ENCODE measurements around the gene AKR1C1. TPM values are rescaled to one million over a fixed set of nuclear protein-coding genes. Genes with fewer than 3 reads are reported as not detected.

AKR1C1 gene
- total and polyA plus RNA-seq, 9 of the 15 experiments (the other 6 are each of a cell fraction or from before 2014, with no cell fraction given), result 43.5 to 180 (median 82.4) TPM

- TF ChIP-seq RAD51 (IDR thresholded peaks at IDR 0.05; ENCODE audit: borderline replicate concordance, low read depth), result no peak; the same call in 1 of the 2 replicates
- TF ChIP-seq EWSR1 (IDR thresholded peaks at IDR 0.05; ENCODE audit: borderline replicate concordance, low read depth, partially characterized antibody), result no peak
- peak in 1 of 2 experiments; percentile 85; a peak in 2 of 3 replicates for TF ChIP-seq CBX3 (IDR thresholded peaks at IDR 0.05; ENCODE audit: borderline replicate concordance in 1 of 2, low read length in 2 of 2)
- TF ChIP-seq KDM5B (IDR thresholded peaks at IDR 0.05; ENCODE audit: insufficient replicate concordance, low read depth, low read length), result no peak
- no peak for TF ChIP-seq SREBF2 (CRISPR knock-in tag; IDR thresholded peaks at IDR 0.05)
- no peak for TF ChIP-seq RBM14 (IDR thresholded peaks at IDR 0.05; ENCODE audit: borderline replicate concordance, insufficient read depth, low read depth, low read length)
- no peak for TF ChIP-seq HNRNPLL (IDR thresholded peaks at IDR 0.05; ENCODE audit: low read depth, low read length, poor library complexity, severe bottlenecking)
- TF ChIP-seq, protein P1, sequence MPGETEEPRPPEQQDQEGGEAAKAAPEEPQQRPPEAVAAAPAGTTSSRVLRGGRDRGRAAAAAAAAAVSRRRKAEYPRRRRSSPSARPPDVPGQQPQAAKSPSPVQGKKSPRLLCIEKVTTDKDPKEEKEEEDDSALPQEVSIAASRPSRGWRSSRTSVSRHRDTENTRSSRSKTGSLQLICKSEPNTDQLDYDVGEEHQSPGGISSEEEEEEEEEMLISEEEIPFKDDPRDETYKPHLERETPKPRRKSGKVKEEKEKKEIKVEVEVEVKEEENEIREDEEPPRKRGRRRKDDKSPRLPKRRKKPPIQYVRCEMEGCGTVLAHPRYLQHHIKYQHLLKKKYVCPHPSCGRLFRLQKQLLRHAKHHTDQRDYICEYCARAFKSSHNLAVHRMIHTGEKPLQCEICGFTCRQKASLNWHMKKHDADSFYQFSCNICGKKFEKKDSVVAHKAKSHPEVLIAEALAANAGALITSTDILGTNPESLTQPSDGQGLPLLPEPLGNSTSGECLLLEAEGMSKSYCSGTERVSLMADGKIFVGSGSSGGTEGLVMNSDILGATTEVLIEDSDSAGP (CRISPR knock-in tag; IDR thresholded peaks at IDR 0.05), result no peak
- 0 out of 2 replicates have a peak, but pooled peaks have one; percentile 16 for TF ChIP-seq ZNF121 (CRISPR knock-in tag; conservative IDR thresholded peaks at IDR 0.05)
- TF ChIP-seq ZZZ3 (IDR thresholded peaks at IDR 0.05), result no peak
- no peak for TF ChIP-seq ZNF583 (CRISPR knock-in tag; IDR thresholded peaks at IDR 0.05)
- TF ChIP-seq, protein P2, sequence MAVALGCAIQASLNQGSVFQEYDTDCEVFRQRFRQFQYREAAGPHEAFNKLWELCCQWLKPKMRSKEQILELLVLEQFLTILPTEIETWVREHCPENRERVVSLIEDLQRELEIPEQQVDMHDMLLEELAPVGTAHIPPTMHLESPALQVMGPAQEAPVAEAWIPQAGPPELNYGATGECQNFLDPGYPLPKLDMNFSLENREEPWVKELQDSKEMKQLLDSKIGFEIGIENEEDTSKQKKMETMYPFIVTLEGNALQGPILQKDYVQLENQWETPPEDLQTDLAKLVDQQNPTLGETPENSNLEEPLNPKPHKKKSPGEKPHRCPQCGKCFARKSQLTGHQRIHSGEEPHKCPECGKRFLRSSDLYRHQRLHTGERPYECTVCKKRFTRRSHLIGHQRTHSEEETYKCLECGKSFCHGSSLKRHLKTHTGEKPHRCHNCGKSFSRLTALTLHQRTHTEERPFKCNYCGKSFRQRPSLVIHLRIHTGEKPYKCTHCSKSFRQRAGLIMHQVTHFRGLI (CRISPR knock-in tag; IDR thresholded peaks at IDR 0.05), result no peak
- TF ChIP-seq HDAC1 (IDR thresholded peaks at IDR 0.05), result peak in 1 of 2 experiments; percentile 60; a peak in 2 of 4 replicates
- TF ChIP-seq PML (IDR thresholded peaks at IDR 0.05; ENCODE audit: low read length), result peak; percentile 45; the same call in 1 of the 2 replicates
- TF ChIP-seq PTRF (tag; IDR thresholded peaks at IDR 0.05), result no peak
- no peak for TF ChIP-seq ZNF354B (CRISPR knock-in tag; IDR thresholded peaks at IDR 0.05)
- TF ChIP-seq MYNN (IDR thresholded peaks at IDR 0.05), result peak; percentile 73
- no peak for TF ChIP-seq MYNN (CRISPR knock-in tag; IDR thresholded peaks at IDR 0.05)
- TF ChIP-seq FOS (IDR thresholded peaks at IDR 0.05; ENCODE audit: extremely low read depth, insufficient read length), result no peak
- TF ChIP-seq SP1 (CRISPR knock-in tag; IDR thresholded peaks at IDR 0.05), result peak; percentile 38; the same call in 1 of the 2 replicates
- no peak for TF ChIP-seq PCBP1 (IDR thresholded peaks at IDR 0.05; ENCODE audit: low read depth, low read length, poor library complexity, severe bottlenecking)
- TF ChIP-seq GABPB1 (CRISPR knock-in tag; IDR thresholded peaks at IDR 0.05), result no peak
- TF ChIP-seq KDM1A (IDR thresholded peaks at IDR 0.05), result peak; percentile 73 to 74; a peak in 3 of 4 replicates
- 0 out of 2 replicates have a peak, but pooled peaks have one; percentile 38 for TF ChIP-seq NFE2 (IDR thresholded peaks at IDR 0.05; ENCODE audit: low read depth)
- TF ChIP-seq PHB2 (IDR thresholded peaks at IDR 0.05; ENCODE audit: low read depth), result no peak
- no peak for TF ChIP-seq MXI1 (IDR thresholded peaks at IDR 0.05; ENCODE audit: low read depth, low read length)
- TF ChIP-seq RNF2 (IDR thresholded peaks at IDR 0.05), result peak; percentile 67; the same call in 1 of the 2 replicates
- TF ChIP-seq SMARCA4 (IDR thresholded peaks at IDR 0.05), result peak; percentile 88
These were observed 18.7 kb downstream of the AKR1C1 start (continued) for GRCh38 chr10:4981722-4982471.
